ENCODE measurements around the gene NTNG2.
A peak's percentile ranks its signal among the peaks of the same experiment; 100 is the strongest.

The NTNG2 gene

GRCh38 chr9:132146575-132146974 is 15.3 kb upstream of the NTNG2 start:
- DNase-seq (ENCODE audit: low spot score) = no peak

- DNase-seq (ENCODE audit: low spot score) = no peak
Observed at GRCh38 chr9:132147331-132147730, 14.5 kb upstream of the NTNG2 start.

GRCh38 chr9:132147839-132148238 is 14.0 kb upstream of the NTNG2 start:
- no peak for DNase-seq (ENCODE audit: low spot score)

- DNase-seq (ENCODE audit: low spot score) = no peak
Observed at GRCh38 chr9:132150256-132150655, 11.6 kb upstream of the NTNG2 start.

- no peak for DNase-seq (ENCODE audit: low spot score)
Observed at GRCh38 chr9:132151118-132151517, 10.7 kb upstream of the NTNG2 start.

- DNase-seq (ENCODE audit: low spot score) = no peak
Observed at GRCh38 chr9:132152231-132152630, 9.6 kb upstream of the NTNG2 start.

GRCh38 chr9:132154863-132155567 is 6.8 kb upstream of the NTNG2 start:
- peak; percentile 54 for DNase-seq (ENCODE audit: low spot score)

GRCh38 chr9:132155568-132155895 is 6.3 kb upstream of the NTNG2 start:
- no peak for DNase-seq (ENCODE audit: low spot score)

- DNase-seq (ENCODE audit: low spot score) = no peak
Observed at GRCh38 chr9:132156262-132156661, 5.6 kb upstream of the NTNG2 start.

- no peak for DNase-seq (ENCODE audit: low spot score)
Observed at GRCh38 chr9:132157347-132158116, 4.3 kb upstream of the NTNG2 start.

- no peak for DNase-seq (ENCODE audit: low spot score)
Observed at GRCh38 chr9:132160802-132161742, 786 bp upstream of the NTNG2 start.

- no peak for DNase-seq (ENCODE audit: low spot score)
Observed at GRCh38 chr9:132162764-132163456, 1.1 kb downstream of the NTNG2 start.

GRCh38 chr9:132163457-132163875 is 1.6 kb downstream of the NTNG2 start:
- no peak for DNase-seq (ENCODE audit: low spot score)

- no peak for DNase-seq (ENCODE audit: low spot score)
Observed at GRCh38 chr9:132163876-132164603, 2.2 kb downstream of the NTNG2 start.

GRCh38 chr9:132164604-132165362 is 2.9 kb downstream of the NTNG2 start:
- DNase-seq (ENCODE audit: low spot score) = no peak

GRCh38 chr9:132166599-132166998 is 4.7 kb downstream of the NTNG2 start:
- DNase-seq (ENCODE audit: low spot score) = peak; percentile 56

- DNase-seq (ENCODE audit: low spot score) = no peak
Observed at GRCh38 chr9:132167192-132167591, 5.3 kb downstream of the NTNG2 start.

GRCh38 chr9:132168347-132168746 is 6.5 kb downstream of the NTNG2 start:
- DNase-seq (ENCODE audit: low spot score) = no peak

- DNase-seq (ENCODE audit: low spot score) = no peak
Observed at GRCh38 chr9:132168851-132169250, 7.0 kb downstream of the NTNG2 start.

GRCh38 chr9:132169672-132170392 is 8.0 kb downstream of the NTNG2 start:
- DNase-seq (ENCODE audit: low spot score) = peak; percentile 86
